D341Med (cell line): ENCODE data around the gene WDR74.

Experiments
- DNase-seq: peaks from one replicate; pipeline ENCODE4 v3.0.0; 2012; ENCODE audit warnings: low spot score

The WDR74 gene

GRCh38 chr11:62794201-62794775, 45.1 kb downstream of the WDR74 start:
- DNase-seq, result no peak

DNA sequence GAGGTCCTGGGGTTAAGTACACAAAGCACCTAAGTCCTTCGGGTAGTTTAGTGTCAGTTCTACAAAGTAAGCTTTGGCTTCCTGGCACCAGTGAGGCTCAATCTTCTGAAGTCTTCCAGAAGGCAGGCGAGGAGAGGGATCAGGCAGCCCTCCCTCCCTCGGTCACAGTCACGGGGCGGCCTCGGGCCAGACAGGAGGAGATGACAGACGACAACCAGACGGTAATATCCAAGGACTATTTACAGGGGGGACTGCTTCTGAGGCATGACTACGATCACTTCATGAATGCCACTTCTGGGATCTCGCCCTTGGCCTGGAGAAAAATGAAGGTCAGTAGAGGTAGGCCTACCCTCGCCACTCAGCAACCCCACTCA, 47.2 kb downstream of the WDR74 start:
- DNase-seq, result peak; percentile 59

DNA sequence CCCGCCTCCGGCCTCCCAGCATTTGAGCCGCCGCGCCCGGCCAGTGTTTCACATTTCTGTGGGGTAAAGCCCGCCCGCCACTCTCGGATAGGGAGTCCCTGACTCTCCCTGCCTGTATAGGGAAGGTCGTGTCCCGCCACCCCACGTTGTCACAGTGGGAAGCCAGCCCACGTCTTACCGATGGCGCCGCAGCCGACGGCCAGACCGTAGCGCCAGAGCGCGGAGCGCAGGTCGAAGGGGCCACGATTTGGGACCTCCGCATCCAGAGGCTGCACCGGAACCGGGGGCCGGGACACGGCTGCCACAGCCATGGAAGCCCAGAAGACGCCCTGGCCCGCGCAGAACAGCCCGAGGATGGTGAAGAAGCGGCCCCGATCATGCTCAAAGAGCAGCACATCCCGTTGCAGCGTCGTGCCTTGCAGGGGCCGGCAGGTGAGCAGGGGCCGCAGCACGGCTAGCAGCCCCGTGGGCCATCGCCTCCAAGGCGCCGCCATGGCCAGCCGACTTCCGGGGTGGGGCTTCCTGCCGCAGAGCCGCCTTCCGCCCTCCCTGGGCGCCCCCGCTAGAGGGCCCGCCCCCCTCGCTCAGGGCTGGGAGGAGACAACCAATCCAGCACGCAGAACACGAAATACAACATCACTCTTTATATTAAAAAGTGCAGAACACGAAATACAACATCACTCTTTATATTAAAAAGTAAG, 47.7 kb downstream of the WDR74 start, which contains the start of gene TMEM223:
TSS of gene TMEM223 (minus strand) at position 506 of the 701 bp plus-strand sequence. CDS start at position 494, 12 bp downstream.
- peak; percentile 94 for DNase-seq

DNA sequence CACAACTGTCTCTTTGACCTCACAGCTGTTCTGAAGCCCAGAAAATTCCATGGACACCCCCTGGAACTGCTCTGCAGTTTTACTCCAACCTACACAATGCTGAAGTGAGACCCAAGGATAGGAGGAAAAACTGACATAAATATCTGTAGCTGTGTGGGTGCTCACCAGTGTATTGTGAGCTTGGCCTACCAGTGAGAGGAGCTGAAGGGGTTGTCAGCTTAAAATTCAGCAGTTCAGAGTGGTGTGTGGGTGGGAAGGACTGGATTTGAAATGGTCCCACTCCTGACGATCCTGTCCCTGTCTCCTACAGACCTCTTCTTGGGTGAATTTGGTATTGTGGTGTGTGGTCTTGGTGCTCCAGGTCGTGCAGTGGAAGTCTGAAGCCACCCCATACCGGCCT, 49.8 kb downstream of the WDR74 start:
- DNase-seq, result no peak

GRCh38 chr11:62788991-62789390, 50.4 kb downstream of the WDR74 start:
- no peak for DNase-seq

- peak; percentile 93 for DNase-seq
Measured at GRCh38 chr11:62787005-62787759, 52.2 kb downstream of the WDR74 start, which contains the start of gene TMEM179B. Gene TMEM179B (plus strand): TSS chr11:62787402. CDS start chr11:62787432, 30 bp downstream.

DNA sequence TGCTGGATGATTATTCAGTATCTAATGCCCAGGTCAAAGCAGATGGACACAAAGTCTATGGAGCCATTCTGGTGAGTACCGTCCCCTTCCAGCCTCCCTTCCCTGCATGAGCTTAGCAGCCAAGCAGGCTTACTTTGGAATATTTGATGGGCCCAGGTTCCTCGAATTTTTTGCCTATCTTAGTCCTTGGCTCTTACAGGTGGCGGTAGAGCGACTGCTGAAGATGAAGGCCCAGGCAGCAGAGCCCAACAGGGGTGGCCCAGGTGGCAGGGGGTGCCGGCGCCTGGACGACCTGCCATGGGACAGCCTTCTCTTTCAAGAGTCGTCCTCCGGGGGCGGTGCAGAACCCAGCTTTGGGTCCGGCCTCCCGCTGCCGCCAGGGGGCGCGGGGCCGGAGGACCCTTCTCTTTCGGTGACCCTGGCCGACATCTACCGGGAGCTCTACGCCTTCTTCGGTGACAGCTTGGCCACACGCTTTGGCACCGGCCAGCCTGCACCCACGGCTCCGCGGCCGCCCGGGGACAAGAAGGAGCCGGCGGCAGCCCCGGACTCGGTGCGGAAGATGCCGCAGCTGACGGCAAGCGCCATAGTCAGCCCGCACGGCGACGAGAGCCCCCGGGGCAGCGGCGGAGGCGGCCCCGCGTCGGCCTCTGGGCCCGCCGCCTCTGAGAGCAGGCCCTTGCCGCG, 52.9 kb downstream of the WDR74 start:
- DNase-seq, result peak; percentile 91
